HEK293 (cell line): ENCODE measurements around the gene ZHX3.

Source experiments
- CTCF ChIA-PET: fragments of 350-600 bp; formaldehyde crosslinking; extraction: SDS; loops from one replicate; lab custom pipeline; 2021; ENCODE audit warnings: antibody characterized with exemption; lab: Yijun Ruan, JAX
- POLR2A ChIA-PET: fragments of 300-600 bp; formaldehyde crosslinking; extraction: SDS; loops from one replicate; lab custom pipeline; 2020; ENCODE audit warnings: antibody characterized with exemption, inconsistent platforms; lab: Yijun Ruan, JAX
- H3K27ac ChIP-seq: fragments of 200-500 bp; sonication (Bioruptor generic); 2 replicates; pipeline ENCODE4 v1.5.1; 2014; ENCODE audit warnings: low read depth, low read length, control low read depth, inconsistent platforms; ENCODE audit errors: extremely low read depth
- H3K36me3 ChIP-seq, 2 experiments: fragments of 200-500 bp in 1 of 2; sonication (Bioruptor generic) in 1 of 2; 1 replicate in 1 of 2; 2 replicates in 1 of 2; pipeline ENCODE4 v1.5.1; 2014 to 2017; ENCODE audit warnings: inconsistent platforms in 2 of 2, low read length in 2 of 2; ENCODE audit not compliant: control insufficient read depth in 2 of 2, insufficient read depth in 1 of 2
- H3K4me1 ChIP-seq: fragments of 200-500 bp; sonication (Bioruptor generic); 2 replicates; pipeline ENCODE4 v1.5.1; 2014; ENCODE audit warnings: mild to moderate bottlenecking, low read length, inconsistent platforms; ENCODE audit not compliant: control insufficient read depth, insufficient read depth
- H3K4me3 ChIP-seq: 2 replicates; pipeline ENCODE4 v1.5.1; 2011; ENCODE audit warnings: low read depth, mild to moderate bottlenecking, control low read depth, low read length, moderate library complexity
- H3K9me3 ChIP-seq: fragments of 200-500 bp; sonication (Bioruptor generic); 2 replicates; pipeline ENCODE4 v1.5.1; 2014; ENCODE audit warnings: low read depth, low read length, inconsistent platforms; ENCODE audit not compliant: control insufficient read depth, insufficient read depth
- EGR2 ChIP-seq: fragments of 450-650 bp; formaldehyde crosslinking; IDR thresholded peaks from 2 replicates; pipeline ENCODE4 v1.5.1; 2016; ENCODE audit warnings: low read depth, missing biosample characterization, missing genetic modification characterization
- GLI4 ChIP-seq: fragments of 450-650 bp; formaldehyde crosslinking; IDR thresholded peaks from 2 replicates; pipeline ENCODE4 v1.5.1; 2016; ENCODE audit warnings: missing biosample characterization, missing genetic modification characterization
- GLIS1 ChIP-seq: fragments of 450-650 bp; formaldehyde crosslinking; IDR thresholded peaks from 2 replicates; pipeline ENCODE4 v1.5.1; 2016; ENCODE audit warnings: missing biosample characterization, missing genetic modification characterization
- GLIS2 ChIP-seq: fragments of 450-650 bp; formaldehyde crosslinking; IDR thresholded peaks from 2 replicates; pipeline ENCODE4 v1.5.1; 2016; ENCODE audit warnings: missing biosample characterization, missing genetic modification characterization
- KLF10 ChIP-seq: fragments of 450-650 bp; IDR thresholded peaks from 2 replicates; pipeline ENCODE4 v1.5.1; 2018; ENCODE audit warnings: missing biosample characterization, mild to moderate bottlenecking, missing genetic modification characterization
- KLF16 ChIP-seq: fragments of 450-650 bp; formaldehyde crosslinking; IDR thresholded peaks from 2 replicates; pipeline ENCODE4 v1.5.1; 2017; ENCODE audit warnings: missing biosample characterization, missing genetic modification characterization
- KLF9 ChIP-seq: fragments of 450-650 bp; formaldehyde crosslinking; IDR thresholded peaks from 2 replicates; pipeline ENCODE4 v1.5.1; 2016; ENCODE audit warnings: missing biosample characterization, missing genetic modification characterization, low read depth
- PATZ1 ChIP-seq: fragments of 450-650 bp; formaldehyde crosslinking; IDR thresholded peaks from 2 replicates; pipeline ENCODE4 v1.5.1; 2016; ENCODE audit warnings: missing biosample characterization, missing genetic modification characterization
- PBX3 ChIP-seq: sonication (generic); formaldehyde crosslinking; IDR thresholded peaks from 2 replicates; pipeline ENCODE4 v1.8.1; 2022; ENCODE audit warnings: mild to moderate bottlenecking, moderate library complexity, missing genetic modification reagents
- PRDM10 ChIP-seq: fragments of 450-650 bp; formaldehyde crosslinking; IDR thresholded peaks from 2 replicates; pipeline ENCODE4 v1.5.1; 2016; ENCODE audit warnings: missing biosample characterization, missing genetic modification characterization
- SP2 ChIP-seq: fragments of 450-650 bp; formaldehyde crosslinking; IDR thresholded peaks from 2 replicates; pipeline ENCODE4 v1.5.1; 2016; ENCODE audit warnings: missing biosample characterization, missing genetic modification characterization
- SP3 ChIP-seq: fragments of 450-650 bp; formaldehyde crosslinking; IDR thresholded peaks from 2 replicates; pipeline ENCODE4 v1.5.1; 2016; ENCODE audit warnings: missing biosample characterization, missing genetic modification characterization
- ZBTB44 ChIP-seq: fragments of 450-650 bp; IDR thresholded peaks from 2 replicates; pipeline ENCODE4 v1.5.1; 2018; ENCODE audit warnings: missing biosample characterization, mild to moderate bottlenecking, missing genetic modification characterization
- ZFHX2 ChIP-seq: fragments of 450-650 bp; formaldehyde crosslinking; conservative IDR thresholded peaks from 2 replicates; pipeline ENCODE4 v1.5.1; 2016; ENCODE audit warnings: missing biosample characterization, missing genetic modification characterization
- ZNF121 ChIP-seq: fragments of 450-650 bp; formaldehyde crosslinking; IDR thresholded peaks from 2 replicates; pipeline ENCODE4 v1.5.1; 2016; ENCODE audit warnings: missing biosample characterization, missing genetic modification characterization
- ZNF19 ChIP-seq: fragments of 450-650 bp; formaldehyde crosslinking; IDR thresholded peaks from 2 replicates; pipeline ENCODE4; 2016; ENCODE audit warnings: missing biosample characterization, missing genetic modification characterization, low read depth
- ZNF366 ChIP-seq: fragments of 450-650 bp; formaldehyde crosslinking; conservative IDR thresholded peaks from 2 replicates; pipeline ENCODE4 v1.5.1; 2016; ENCODE audit warnings: missing biosample characterization, missing genetic modification characterization
- ZNF48 ChIP-seq: fragments of 450-650 bp; formaldehyde crosslinking; IDR thresholded peaks from 2 replicates; pipeline ENCODE4 v1.5.1; 2016; ENCODE audit warnings: missing biosample characterization, missing genetic modification characterization
- ZNF513 ChIP-seq: fragments of 450-650 bp; IDR thresholded peaks from 2 replicates; pipeline ENCODE4 v1.5.1; 2018; ENCODE audit warnings: missing biosample characterization, missing genetic modification characterization
- ZNF561 ChIP-seq: fragments of 450-650 bp; IDR thresholded peaks from 2 replicates; pipeline ENCODE4 v1.5.1; 2018; ENCODE audit warnings: missing biosample characterization, missing genetic modification characterization, borderline replicate concordance
- ZNF600 ChIP-seq: fragments of 450-650 bp; formaldehyde crosslinking; IDR thresholded peaks from 2 replicates; pipeline ENCODE4 v1.5.1; 2016; ENCODE audit warnings: missing biosample characterization, missing genetic modification characterization
- ZNF843 ChIP-seq: fragments of 450-650 bp; formaldehyde crosslinking; IDR thresholded peaks from 2 replicates; pipeline ENCODE4 v1.5.1; 2016; ENCODE audit warnings: missing biosample characterization, missing genetic modification characterization
- ZSCAN4 ChIP-seq: fragments of 450-650 bp; formaldehyde crosslinking; IDR thresholded peaks from 2 replicates; pipeline ENCODE4 v1.5.1; 2017; ENCODE audit warnings: missing biosample characterization, missing genetic modification characterization
- ZXDB ChIP-seq: fragments of 450-650 bp; formaldehyde crosslinking; IDR thresholded peaks from 2 replicates; pipeline ENCODE4 v1.5.1; 2016; ENCODE audit warnings: missing biosample characterization, missing genetic modification characterization

Gene ZHX3

GRCh38 chr20:41317546-41318270, at the start of gene ZHX3:
Gene ZHX3, minus strand, starts transcription at chr20:41317731. Its CDS starts 112,815 bp downstream, at chr20:41204916.
- Histone ChIP-seq H3K4me1 (peaks cover 8% of the 10 kb centered on the region), H3K9me3 (no peaks in the 10 kb centered on the region), H3K36me3 (peaks cover 0 to under 1% of the 10 kb centered on the region in 2 experiments; a peak in 1 of 3 replicates), H3K4me3 (peak within 1 kb of the TSS; percentile 87), H3K27ac (peak within 1 kb of the TSS; percentile 65; the same call in 1 of the 2 replicates)
- no peak for TF ChIP-seq PRDM10
- peak; percentile 36; the same call in 1 of the 2 replicates for TF ChIP-seq PBX3 (CRISPR knock-in tag)
- TF ChIP-seq SP2 (tag by site-specific recombination): peak; percentile 73
- TF ChIP-seq ZNF561 (tag by site-specific recombination): peak; percentile 47; the same call in 1 of the 2 replicates
- 0 out of 2 replicates have a peak, but pooled peaks have one; percentile 21 for TF ChIP-seq KLF16 (tag by site-specific recombination)
- TF ChIP-seq GLIS1 (tag by site-specific recombination): peak; percentile 27; the same call in 1 of the 2 replicates
- TF ChIP-seq ZBTB44 (tag by site-specific recombination): no peak
- 0 out of 2 replicates have a peak, but pooled peaks have one; percentile 35 for TF ChIP-seq ZXDB
- TF ChIP-seq ZNF121 (tag by site-specific recombination): no peak
- TF ChIP-seq KLF10: peak; percentile 76; the same call in 1 of the 2 replicates
- no peak for TF ChIP-seq GLI4 (tag by site-specific recombination)
- no peak for TF ChIP-seq ZNF366 (tag by site-specific recombination)
- no peak for TF ChIP-seq ZNF48
- TF ChIP-seq PATZ1 (tag by site-specific recombination): peak; percentile 77
- peak; percentile 65 for TF ChIP-seq KLF9 (tag by site-specific recombination)
- no peak for TF ChIP-seq ZNF843 (tag by site-specific recombination)
- peak; percentile 48 for TF ChIP-seq SP3 (tag by site-specific recombination)
- peak; percentile 65 for TF ChIP-seq ZFHX2 (tag by site-specific recombination)
- no peak for TF ChIP-seq ZNF19 (tag by site-specific recombination)
- peak; percentile 64; the same call in 1 of the 2 replicates for TF ChIP-seq ZNF600 (tag by site-specific recombination)
- TF ChIP-seq ZNF513 (tag by site-specific recombination): 0 out of 2 replicates have a peak, but pooled peaks have one; percentile 39
- no peak for TF ChIP-seq ZSCAN4 (tag by site-specific recombination)
- TF ChIP-seq GLIS2 (tag by site-specific recombination): peak; percentile 87
- TF ChIP-seq EGR2 (tag by site-specific recombination): peak; percentile 71; the same call in 1 of the 2 replicates
- CTCF ChIA-PET: no interaction called here
- POLR2A ChIA-PET: interaction anchor here (0.9 to 1.6 kb wide), 2 partner anchors 12 to 23 kb away, joined by 6 to 7 read pairs; partner anchors contain the start of gene LPIN3
